GM21529 (cell line): ENCODE measurements around the gene SPATA32.
"Not testable (repeated sequence)": the region's sequence is repeated elsewhere in the genome, so short reads cannot be mapped to it uniquely, and the experiment has no call there.

Experiments used
- ATAC-seq: cut with Tn5 transposase; IDR thresholded peaks from one replicate; pipeline ENCODE4 v1.9.1; 2021; ENCODE audit not compliant: unreplicated experiment

Gene SPATA32

DNA sequence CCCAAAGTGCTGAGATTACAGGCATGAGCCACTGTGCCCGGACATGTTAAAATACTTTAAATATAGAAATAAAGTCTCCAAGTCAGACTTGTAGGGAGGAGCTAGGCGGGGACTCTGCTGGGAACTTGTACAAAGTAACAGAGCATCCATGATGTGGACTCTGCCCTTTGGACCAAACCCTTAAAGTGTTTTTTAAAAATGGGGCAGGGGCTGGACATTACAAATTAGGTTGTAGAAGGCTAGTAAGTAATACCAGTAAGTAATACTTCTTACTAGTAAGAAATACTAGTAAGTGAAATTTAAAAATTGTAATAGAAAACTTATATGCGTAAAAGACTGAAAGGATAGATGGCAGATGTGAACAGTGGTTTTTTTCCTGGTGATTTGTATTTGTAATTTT, 9.7 kb upstream of the SPATA32 start:
- no peak for ATAC-seq

DNA sequence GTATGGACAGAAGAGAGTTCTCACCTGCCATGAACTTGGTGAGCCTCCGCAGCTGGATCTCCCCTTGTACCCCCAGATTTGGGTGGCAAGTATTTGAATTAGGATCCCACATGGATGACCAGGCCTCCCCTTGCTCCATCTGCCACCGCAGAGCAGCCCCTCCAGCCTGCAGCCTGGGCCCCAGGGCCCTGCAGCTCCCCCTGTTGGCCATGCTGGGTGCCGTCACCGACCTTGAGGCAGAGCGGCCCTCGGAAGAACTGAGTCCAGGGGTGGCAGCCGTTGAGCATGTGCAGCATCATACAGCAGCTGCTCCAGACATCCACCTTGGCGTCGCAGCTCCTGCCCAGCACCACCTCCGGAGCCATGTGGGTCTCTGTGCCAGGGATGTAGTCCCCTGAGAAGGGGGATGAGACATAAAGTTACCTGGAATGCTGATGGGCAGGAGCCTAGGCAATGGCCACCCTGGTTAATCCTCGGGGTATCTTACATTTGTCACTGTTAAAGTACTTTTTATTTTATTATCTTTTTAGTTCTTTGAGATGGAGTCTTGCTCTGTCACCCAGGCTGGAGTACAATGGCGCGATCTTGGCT, 9.0 kb upstream of the SPATA32 start:
- no peak for ATAC-seq

DNA sequence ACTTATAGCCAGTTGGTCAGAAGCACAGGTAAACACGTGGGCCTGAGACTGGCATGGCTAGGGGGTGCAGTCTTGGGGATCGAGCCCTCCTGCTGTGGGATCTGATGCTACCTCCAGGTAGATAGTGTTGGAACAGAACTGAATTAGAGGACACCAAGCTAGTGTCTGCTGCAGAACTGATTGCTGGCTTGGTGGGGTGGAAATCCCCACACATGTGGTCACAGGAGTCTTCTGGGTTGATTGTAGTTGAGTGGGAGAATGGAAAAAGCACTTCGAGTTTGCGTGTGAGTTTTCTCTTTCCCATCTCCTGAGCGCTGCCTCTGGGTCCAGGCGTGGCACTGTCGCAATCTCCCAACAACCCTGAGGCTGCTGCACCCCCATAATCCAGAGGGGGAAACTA, 8.0 kb upstream of the SPATA32 start:
- ATAC-seq, result no peak

DNA sequence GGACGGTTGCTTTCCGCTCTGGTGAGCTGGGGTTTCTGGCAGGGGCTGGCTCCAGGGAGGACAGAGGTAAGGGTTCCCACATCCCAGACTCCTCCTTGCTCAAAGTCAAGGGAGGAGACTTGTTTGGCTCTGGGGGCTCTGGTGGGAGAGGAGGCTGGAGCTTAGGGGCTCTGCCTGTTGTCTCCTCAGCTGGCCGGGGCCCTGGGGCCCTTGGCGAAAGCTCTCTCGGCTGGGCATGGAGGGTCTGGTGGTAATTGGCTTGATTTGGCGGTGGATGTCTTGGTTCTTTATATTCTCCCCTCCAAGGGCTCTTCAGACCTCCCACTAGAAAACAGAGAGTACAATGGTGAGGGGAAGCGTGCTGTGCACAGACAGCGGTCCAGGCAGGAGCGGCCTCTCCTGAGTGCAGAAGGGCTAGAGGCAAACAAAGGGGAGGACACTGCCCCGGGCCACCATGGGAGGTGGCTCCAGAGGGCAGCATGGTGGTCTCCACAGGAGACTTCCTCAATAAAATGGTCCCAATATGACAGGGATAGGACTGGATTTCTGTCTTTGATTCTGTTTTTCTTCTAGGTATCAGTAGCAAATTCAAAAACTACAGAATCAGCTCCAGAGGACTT, 5.7 kb upstream of the SPATA32 start:
- ATAC-seq, result no peak

DNA sequence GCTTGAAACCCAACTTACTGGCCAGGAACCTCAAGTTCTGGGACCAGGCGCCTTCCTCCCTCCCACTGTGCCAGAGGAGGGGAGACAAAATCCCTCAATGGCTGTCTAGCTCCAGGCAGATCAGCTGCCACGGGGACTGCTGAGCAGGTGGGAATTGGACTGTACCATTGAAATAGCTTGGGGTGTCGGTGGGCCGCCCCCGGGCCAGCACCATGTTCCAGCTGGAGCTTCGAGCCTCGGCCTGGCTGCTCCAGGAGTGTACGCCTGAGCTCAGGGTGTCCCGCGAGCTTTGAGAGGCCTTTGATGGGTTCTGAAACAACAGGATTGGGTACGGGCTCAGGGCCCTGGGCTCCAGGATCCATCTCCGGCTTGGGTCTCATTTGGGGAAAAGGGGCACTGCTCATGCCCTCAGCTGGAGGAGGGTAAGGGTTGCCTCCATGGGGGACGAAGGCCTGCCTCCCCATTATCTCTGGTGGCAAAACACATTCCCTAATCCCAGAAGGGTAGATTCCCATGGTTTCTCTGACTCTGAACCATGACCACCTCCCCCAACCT, 4.6 kb upstream of the SPATA32 start:
- no peak for ATAC-seq

DNA sequence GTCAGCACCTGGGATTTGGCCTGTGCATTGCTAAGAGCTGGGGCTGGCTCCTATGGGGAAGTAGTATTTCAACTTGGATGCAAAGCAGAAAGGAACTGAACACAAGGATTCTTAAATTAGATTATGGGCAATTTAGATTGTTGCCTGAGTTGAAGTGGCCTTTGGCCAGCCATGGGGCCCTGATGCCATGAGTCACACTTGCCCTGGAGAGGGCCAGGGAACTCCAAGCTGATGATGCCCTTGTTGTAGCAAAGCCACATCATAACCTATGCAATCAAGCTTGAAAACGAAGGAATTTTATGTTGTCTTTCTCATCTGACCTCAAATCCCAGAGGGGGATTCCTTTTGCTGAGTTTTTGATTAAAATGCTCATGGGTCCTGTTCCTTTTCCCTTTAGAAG, 3.9 kb upstream of the SPATA32 start:
- no peak for ATAC-seq

DNA sequence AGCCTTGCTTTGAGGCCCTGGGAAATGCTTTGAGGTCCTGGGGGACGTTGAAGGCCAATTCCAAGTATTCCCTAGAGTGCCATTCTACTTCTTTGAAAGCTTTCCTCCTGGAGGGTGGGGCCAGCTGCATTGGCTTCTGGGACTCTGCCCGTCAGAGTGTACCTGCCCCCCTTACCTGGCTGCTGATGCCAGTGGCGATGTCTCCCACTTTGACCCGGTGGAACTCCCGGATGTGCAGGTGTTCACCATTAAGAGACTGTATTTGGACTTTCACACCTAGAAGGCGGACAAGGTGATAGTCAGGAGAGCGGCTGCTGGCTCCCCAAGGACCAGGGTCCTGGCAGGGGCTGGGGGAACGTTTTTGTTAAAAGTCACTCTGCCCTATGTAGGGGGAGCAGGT, 3.1 kb upstream of the SPATA32 start:
- ATAC-seq, result no peak

DNA sequence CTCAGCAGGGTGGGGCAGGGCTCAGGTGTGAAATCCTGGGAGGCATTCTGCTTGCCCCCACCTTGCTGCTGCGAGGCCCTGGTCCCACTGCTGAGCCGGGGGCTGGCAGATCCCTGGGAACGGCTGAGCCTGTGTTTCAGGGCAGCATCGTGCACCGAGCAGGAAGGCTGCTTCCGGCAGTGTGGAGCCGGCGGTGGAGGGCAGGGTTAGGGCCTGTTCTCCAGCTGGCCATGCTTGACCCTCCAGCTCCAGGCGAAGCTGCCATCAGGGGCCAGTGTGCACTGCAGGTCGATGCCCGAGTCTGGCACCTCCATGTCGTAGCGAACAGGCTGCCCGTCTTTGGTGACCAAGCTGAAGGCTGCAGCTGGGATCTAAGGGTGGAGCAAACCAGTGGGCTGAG, 2.5 kb upstream of the SPATA32 start:
- no peak for ATAC-seq

DNA sequence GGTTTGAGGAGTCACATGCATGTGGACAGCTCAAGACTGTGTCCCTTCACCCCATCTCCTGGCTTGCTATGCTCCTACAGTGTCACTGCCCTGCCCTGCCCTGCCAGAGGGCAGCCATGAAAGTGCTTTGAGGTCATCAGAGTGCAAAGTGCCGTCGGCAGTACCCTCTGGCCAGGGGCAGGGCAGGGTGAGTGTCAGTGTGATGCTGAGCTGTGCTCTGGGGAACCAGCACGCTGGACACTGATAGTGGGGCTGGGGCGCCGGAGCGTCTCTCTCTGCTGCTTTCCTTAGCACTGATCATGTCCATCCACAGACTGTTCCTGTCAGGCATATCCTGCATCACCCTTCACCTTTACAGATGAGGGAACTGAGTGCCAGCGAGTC, 1.6 kb upstream of the SPATA32 start:
- no peak for ATAC-seq

DNA sequence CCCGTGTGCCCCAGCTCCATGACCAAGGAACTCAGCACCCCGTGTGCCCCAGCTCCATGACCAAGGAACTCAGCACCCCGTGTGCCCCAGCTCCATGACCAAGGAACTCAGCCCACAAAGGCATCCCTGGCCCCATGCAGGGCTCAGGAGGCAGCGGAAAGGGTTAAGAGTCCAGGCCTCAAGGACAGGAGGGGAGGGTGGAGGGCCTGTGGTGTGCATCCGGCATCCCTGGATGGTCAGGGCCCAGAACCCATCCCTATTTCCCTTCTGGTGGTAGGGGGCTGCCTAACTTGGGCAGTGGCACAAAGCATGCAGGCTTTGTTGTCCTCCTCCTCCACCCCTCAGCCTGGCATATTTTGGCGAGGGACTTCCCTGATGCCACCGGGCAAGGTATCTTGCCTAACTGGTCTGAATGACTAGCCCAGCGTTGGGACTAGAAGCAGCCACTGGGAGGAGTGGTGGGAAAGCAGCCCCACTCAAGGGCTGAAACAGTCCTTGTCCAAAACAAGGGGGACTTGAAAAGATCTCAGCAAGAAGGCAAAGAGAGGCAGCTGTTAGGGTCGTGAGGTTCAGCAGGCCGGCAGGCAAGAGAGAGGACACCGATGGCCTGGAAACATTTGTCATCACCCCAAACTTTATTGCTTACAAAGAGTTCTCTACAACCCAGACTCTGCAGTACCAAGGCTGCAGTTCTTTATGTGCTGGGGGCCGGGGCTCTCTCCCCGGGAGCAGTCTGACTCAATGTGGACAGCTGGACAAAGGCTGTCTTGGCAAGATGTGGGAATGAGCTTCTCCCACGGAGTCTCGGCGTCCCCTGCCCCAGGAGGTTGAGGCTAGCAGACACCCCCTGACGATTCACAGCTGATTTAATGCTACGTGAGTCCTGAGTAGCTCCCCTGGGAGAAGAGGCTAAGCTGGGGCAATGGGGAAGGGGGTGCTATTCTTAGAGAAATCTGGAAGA, 902 bp upstream of the SPATA32 start:
- ATAC-seq, result no peak

DNA sequence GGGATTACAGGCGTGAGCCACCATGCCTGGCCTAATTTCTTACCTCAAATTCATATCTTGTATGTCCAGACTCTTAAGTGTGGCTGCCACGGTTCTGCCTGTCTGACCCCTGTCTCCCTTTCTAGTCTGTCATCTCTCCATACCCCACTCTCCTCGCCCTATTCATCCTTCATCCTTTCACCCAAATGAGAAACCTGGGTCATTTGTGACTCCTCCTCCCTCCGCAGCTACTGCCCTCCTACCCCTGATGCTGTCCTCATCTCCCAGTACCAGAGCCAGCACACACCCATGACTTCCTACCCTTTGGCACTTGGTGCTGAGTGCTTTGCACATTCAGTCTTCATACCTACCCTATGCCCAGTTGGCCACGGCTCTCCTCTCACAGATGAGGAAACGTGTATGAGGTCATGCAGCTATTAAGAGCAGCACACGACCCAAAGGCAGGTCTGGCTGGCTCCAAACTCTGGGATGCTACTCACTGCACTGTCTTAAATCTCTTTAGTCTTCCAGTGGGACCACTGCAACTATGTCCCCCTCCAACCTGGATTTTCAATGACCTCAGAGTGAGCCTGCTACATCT, 1.6 kb downstream of the SPATA32 start:
- no peak for ATAC-seq

DNA sequence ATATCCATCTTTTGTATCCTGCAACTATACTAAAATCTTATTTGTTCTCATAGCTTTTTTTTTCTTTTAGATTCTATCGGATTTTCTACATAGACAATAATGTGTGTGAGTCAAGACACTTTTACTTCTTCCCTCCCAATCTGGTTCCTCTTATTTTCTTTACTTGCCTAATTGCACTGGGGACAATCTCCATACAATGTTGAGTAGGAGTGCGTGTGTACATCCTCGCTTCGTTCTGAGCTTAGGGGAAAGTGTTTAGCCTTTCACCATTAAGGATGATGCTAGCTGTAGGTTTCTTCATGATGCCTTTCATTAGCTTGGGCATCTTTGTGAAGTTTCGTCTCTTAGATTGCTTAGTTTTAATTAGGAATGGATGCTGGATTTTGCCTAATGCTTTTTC, 2.9 kb downstream of the SPATA32 start:
- no peak for ATAC-seq

DNA sequence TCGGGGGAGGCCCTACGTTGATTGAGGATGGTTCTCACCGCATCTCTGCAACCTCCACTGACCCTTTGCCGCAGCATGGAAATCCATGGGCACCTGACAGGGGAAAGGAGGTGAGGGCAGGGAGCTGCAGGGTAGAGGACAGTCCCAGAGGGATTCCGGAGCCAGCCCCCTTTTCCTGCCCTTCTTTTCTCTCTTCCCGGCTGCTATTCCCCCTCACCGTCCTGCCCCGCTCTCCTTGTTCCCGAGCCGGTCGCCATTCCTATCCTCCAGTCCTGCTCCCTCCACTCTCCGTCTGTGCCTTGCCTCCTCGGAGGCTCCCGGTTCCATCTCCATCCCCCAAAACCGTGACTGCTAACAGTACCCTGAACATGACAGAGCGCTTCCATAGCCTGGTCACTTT, 4.8 kb downstream of the SPATA32 start:
- no peak for ATAC-seq

DNA sequence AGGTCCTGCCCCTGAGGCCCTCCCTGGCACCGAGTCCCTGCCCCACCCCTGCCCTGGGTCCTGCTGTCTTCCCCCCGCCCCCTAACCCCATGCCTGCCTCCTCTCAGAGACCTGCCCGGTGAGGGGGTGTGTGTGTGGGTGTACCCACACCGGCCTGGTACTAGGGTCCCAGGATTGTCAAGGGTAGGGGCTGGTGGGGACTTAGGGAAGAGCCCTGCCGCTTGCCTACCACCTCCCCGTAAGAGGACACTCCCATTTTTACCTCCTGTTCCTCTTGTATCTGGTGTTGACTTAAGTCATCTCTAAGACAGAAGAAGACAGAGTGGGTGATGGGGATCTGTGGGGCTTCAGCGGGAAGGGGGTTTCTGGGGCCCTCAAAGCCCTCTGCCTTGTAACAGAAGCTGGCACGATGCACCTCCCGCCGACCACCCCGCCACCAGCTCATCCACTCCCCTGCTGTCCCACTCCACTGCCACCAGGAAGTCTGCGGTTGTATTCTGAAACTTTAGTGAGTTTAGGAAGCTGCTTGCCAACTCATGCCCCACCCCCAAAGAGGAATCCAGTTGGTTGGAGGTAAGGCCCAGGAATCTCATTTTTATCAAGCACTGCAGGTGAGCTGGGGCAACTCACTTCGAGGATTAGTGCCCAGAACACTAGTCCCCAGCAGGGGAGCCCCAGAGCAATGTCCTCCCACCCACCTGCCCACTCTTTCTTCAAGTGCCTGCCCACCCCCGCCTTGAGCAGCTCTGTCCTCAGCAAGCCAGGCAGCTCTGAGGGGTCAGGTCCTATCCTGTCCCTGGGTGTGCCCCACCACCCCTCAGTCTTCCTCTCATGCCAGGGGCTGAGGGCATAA, 5.6 kb downstream of the SPATA32 start:
- ATAC-seq, result no peak

DNA sequence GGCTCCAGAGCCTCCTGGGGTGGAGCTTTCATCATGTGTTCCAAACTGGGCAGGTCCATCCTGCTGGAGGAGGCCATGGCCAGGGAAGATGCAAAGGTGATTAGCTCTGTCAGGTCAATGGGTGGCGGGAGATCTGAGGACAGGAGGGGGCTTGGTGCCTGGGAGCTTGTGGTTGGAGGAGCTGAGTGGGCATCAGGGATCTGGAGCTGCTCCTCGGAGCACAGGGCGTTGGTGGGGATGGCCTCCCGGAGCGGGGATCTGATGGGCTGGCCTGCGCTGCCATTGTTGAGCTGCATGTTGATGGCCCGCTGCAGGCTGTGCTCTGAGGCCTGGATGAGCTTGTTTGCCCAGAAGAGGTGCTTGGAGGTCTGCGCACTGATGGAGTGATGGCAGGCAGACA, 6.5 kb downstream of the SPATA32 start:
- ATAC-seq, result no peak

DNA sequence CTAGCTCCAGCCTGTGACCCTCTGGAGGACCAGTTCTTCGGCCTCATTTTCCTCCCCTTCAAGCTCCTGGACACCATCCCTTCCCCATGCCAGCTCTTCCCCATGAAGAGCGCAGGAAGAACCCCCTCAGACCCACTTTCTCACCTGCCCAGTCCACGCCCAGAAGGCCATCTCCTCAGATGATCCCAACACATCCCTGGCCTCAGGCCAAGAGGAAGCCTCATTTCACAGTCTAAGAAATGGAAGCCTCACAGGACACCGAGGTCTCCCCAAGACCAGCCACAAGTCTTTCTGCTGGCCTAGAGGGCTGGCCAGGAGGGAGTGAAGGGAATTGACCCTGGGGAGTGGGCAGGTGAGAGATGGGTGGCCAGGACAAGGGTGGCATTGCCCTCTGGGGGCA, 8.0 kb downstream of the SPATA32 start:
- no peak for ATAC-seq

DNA sequence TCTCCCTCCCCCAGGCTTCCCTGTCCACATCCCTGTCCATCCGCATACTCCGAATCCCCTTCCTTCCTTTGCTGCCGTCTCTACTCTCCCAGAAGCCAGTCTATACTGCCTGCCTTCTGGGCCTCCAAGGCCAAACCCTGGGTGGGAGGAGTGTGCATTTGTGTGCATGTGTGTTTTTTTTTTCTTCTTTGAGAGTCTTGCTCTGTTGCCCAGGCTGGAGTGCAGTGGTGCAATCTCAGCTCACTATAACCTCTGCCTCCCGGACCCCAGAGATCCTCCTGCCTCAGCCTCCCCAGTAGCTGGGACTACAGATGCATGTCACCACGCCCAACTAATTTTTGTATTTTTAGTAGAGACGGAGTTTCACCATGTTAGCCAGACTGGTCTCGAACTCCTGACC, 8.7 kb downstream of the SPATA32 start:
- not testable (repeated sequence) for ATAC-seq

DNA sequence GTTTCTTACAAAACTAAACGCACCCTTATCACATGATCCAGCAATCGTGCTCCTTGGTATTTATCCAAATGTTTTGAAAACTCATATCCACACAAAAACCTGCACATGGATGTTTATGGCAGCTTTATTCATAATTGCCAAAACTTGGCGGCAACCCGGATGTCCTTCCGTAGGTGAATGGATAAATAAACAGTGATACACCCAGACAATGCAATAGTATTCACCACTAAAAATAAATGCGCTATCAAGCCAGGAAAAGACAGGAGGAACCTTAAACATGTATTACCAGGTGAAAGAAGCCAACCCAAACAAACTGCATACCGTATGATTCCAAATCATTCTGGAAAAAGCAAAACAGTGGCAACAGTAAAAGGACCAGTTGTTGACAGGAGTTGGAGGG, 10.0 kb downstream of the SPATA32 start:
- ATAC-seq, result no peak

DNA sequence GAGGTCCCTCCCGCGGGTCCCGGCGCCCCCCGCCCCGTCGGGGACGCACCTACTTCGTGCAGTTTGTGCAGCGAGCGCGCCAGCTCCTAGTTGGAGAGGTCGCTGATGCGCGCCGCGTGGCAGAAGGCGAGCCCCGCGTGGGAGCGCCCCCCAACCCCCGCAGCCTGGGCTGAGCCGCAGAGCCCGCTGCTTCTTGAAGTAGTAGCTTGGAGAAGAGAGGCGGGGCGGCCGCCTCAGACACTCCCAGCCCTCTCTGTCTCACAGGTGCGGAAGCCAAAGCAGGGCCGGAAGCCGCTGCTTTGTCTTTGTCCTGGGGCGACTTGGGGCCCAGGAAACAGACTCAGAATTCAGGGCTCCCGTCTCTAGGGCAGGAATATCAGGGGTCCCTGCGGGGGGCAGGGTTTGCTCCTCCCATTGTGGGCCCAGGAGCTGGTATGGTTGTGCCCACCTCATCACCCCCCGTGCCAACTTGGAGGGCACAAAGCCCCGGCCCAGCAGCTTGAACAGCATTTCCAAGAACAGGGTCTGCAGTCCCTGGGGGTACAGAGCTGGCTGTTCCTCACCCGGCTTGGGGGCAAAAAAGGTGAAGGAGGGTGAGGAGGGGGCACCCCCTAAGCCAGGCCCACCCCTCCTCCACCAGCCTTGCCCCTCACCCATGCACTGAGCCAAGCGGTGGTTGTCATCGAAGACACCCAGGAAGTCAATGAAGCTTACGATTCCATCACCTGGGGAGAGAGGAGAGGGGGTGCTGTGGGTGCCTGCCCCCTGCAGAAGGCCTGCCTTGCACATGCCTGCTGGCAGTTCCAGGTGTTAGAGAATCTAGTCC, 13.5 kb downstream of the SPATA32 start:
- peak; percentile 58 for ATAC-seq
